NCI-H2029 treated with DMSO at 0.1 percent for 48 hours (cell line): Measurements from ENCODE around the gene EXOC6B.
"Not testable (repeated sequence)": the region's sequence is repeated elsewhere in the genome, so short reads cannot be mapped to it uniquely, and the experiment has no call there.

Experiments used
- DNase-seq: peaks from one replicate; lab custom pipeline; 2025; lab: John Stamatoyannopoulos, UW

The EXOC6B gene

DNA sequence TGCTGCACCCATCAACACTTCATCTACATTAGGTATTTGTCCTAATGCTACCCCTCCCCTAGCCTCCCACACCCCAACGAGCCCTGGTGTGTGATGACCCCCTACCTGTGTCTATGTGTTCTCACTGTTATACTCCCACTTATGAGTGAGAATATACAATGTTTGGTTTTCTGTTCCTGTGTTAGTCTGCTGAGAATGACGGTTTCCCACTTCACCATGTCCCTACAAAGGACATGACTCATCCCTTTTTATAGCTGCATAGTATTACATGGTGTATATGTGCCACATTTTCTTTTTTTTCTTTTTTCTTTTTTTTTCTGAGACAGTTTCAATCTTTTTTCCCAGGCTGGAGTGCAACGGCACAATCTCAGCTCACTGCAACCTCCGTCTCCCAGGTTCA, 394.1 kb downstream of the EXOC6B start:
- DNase-seq: no peak

DNA sequence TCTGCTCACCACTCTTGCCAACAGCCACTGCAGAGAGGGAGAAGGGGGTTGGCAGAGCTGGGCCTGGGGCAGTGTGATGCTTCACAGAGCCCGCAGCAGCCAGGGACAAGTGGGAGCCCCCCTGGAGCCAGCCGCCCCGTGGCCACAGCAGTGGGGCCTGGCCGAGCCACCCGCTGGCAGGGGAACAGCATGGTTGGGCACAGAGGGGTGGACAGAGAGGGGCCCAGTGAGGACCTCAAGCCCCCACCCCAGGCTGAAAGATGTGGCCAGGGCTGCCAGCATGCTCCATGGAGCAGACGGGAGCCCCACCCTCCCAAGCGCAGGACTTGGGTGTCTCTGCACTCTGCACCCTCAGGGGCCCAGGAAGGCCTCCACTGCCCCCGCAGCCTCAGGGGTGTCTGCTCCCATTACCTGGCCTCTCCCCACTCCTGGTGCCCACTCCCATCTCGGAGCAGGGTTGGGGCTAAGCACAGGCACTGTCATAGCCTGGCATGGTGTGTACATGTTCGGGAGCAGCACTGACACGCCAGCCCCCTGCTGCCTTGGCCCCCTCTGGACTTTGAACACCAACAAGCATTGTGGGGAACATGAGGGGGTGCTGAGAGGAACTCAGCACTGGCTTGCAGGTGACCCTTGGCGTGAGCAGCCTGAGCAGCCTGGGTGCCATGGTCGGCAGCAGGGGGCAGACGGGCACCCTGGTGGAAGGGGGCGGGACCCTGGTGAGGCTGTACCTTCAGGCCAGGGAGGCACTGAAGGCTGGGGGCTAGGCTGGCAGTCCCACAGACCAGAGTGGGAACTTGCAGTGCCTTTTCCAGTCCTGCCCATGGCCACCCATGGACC, 398.6 kb downstream of the EXOC6B start:
- DNase-seq: no peak

DNA sequence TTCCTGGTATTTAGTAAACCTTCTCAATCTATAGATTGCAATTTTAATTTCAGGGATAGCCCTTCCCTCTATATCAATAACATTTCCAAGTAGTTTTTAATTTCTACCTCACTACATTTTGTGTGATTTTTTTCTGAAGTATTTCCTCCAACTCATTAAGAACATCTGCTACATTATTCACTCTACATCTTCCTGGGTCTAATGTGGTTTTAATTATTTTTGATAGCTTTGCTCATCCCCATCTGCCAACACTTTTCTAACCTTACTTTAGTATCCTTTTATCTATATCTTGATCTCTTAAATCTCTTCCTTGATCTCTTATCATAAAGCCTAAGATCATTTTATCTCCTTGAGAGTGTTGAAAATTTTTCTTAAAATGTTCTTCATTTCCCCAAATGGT, 399.8 kb downstream of the EXOC6B start:
- no peak for DNase-seq

DNA sequence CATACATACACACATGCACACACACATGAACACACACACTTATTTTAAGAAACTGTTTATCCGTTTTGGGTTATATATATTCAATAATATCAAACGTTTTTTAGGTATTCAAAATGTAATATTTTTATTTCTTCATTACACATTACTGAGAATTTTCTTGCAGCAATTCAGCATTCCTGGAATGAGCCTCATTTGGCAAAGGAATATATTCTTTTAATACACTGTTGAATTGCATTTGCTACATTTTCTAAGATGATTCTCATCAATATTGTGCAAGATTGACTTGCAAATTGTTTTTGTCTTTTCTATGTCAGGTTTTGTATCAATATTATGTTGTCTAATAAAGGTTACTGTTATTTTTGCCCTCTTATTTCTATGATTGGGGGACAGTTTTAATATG, 402.1 kb downstream of the EXOC6B start:
- DNase-seq: no peak

DNA sequence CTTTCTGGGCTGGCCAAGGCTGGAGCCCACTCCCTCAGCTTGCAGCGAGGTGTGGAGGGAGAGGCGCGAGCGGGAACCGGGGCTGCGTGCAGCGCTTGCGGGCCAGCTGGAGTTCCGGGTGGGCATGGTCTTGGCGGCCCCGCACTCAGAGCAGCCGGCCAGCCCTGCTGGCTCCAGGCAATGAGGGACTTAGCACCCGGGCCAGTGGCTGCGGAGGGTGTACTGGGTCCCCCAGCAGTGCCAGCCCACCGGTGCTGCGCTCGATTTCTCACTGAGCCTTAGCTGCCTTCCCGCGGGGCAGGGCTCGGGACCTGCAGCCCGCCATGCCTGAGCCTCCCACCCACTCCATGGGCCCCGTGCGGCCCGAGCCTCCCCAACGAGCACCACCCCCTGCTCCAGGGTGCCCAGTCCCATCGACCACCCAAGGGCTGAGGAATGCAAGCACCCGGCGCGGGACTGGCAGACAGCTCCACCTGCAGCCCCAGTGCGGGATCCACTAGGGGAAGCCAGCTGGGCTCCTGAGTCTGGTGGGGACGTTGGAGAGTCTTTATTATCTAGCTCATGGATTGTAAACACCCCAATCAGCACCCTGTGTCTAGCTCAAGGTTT, 404.0 kb downstream of the EXOC6B start:
- DNase-seq: not testable (repeated sequence)

DNA sequence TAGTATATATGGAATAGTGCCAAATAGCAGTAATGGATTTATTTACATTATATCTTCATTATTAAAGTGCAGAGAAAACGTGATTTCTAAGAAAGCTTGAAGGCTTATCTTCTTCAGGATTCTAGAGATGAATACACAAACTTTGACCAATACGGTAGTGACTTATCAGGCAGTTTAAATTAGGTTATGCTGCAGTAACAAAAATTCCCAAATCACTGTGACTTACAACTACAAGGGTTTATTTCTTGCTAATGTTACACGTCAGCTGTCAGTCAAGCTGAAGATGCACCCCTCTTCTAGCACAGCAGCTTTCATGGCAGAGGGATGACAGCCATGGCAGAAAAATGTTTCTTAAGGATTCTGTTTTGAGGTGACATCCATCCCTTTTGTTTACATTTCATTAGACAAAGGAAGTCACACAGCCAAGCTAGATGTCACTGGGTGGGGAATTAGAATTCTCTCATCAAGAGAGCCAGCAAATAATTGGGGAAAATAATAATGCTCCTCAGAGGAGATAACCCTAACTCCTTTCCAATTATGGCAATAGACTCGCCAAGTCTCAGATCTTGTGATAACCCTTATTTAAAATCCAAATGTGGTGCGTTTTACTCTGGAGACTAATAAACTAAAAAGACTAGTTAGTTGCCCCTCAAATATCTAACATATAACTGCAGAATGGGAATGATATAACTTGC, 409.9 kb downstream of the EXOC6B start:
- no peak for DNase-seq

DNA sequence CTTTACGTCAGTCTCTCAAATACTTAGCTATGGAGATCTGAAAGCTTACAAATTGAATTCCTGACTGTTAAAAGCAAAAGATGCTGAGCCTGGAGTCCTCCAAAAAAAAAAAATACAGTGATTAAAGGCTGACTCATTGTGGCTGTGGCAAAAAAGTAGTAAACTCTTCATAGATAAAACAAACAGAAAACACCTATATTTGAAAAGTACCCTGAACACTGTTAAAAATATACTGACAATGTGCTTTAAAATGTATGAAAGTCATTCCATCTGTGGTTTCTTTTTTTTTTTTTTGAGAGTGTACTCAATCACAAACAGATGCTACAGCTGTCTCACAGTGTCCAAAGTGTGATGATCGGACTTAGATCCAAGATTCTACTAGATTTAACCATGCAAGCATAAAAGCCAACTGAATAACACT, 410.6 kb downstream of the EXOC6B start:
- no peak for DNase-seq

DNA sequence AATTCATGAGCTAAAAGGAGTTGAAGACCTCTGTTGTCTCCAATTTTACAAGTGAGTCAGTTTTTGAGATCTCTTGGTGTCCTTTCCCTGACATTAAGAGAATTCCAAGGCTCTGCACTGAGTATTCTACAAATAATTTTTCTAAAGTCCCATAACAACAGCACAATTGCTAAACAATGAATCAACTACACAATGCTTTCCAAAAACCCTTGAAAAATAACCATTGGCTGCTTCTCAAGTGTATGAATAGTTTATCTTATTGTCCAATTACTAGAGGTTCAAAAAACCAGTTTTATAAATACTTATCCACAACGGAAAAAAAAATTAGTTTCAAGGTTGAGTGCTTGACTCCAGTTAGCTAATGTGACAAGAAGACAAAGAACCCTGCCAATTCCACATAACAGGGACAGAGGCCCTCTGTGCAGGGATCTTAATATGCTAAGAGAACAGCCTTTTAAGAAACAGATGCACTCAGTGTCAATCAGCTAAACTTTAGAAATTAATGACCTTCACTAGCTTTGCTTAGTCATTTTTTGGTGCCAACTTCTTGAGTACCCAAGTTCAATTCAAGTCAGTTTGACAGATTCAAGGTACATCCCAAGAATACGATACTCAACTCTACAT, 411.6 kb downstream of the EXOC6B start:
- DNase-seq: no peak

DNA sequence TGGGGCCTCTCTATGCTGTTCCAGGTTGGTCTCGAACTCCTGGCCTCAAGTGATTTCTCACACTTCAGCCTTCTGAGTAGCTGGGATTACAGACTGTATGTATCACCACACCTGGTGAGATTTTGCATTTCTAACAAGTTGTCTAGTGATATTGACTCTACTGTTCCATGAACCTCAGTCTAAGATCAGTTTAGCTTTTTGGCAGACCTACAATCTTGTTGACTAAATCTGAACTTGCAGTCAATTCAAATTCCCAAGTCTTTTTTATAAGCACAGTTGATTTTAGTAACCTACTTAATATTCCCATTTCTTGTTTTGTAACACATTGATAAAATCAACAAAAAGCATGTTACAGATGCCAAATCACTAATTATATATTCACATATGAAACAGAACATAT, 412.1 kb downstream of the EXOC6B start:
- DNase-seq: no peak

DNA sequence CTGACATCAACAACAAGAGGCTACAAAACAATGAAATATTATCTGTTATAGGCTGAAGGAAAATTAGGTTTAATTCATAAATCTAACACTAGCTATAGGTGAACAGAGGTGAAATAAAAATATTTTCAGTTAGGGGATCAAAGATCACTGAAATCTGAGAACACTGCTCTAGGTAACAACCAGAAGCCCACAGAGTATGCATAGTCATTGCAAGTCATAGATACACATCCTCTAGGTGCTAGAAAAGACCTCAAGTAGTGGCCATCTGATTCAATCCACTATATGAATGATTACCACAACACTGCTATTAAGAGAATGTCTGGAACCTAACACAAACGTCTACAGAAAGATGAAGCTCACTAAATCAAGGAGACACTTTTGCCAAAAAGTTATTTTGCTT, 413.6 kb downstream of the EXOC6B start:
- DNase-seq: no peak

DNA sequence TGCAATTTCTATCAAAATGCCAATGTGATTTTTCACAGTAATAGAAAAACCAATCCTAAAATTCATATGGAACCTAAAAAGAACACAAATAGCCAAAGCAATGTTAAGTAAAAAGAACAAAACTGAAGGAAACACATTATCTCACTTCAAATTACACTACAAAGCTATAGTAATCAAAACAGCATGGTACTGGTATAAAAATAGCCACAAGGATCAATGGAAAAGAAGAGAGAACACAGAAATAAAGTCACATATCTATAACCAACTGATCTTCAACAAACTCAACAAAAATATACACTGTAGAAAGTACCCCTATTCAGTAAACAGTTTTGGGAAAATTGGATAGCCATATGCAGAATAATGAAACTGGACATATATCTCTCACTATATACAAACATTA, 426.0 kb downstream of the EXOC6B start:
- DNase-seq: no peak

DNA sequence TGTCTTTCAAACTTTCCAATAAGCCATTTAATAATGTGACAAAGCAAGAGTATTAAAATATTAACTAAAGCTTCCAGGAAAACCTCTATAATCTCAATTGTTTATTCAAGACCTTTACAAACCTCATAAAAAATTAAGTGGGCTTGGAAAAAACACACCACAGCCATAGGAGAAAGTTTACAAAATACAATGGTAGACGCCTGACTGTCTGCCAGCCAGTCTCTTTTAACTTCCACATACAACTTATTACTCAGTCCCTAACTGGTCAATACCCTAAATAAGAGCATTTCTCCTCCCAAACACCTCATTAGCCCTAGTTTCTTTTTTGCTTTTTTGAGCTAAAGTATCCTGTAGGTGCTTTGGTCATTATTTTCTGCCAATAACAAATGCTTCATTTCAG, 430.7 kb downstream of the EXOC6B start:
- no peak for DNase-seq

DNA sequence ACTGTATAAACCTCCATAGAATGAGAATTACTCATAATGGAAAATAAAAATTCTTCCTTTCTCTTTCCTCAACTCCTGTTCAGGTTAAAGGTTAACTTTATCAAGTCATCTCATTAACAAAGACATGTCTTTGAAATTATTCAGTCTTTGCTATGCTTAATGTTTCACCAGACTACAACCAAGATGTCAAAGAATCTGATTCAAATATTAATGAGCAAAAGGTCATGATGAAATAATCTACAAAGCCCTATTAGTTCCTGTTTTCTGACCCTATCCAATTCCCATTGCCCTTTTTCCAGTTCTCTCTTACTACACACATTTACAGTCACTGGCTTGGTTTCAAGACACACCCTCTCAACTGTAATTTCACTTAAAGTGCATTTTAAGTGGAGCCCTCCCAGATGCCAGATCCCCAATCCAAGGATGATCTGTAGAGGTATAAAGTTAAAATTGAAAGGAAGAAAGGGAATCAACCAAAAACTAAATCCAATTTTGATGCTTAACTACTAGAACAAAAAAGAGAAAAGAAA, 431.2 kb downstream of the EXOC6B start:
- no peak for DNase-seq

DNA sequence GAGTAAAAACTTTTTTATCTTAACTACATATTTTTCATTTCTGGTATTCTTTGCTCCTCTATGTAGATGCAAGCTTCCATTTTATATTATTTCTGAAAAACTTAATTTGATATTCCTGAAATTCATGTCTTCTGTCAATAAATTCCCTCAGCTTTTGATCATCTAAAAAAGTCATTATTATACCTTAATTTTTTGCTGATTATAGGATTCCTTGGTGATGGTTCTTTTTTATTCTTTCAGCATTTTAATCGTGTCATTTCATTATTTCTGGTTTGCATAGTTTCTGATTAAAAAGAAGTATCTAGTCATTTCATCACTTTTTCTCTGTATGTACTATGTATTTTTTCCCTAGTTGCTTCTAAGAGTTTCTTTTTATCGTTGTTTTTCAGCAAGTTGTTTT, 436.4 kb downstream of the EXOC6B start:
- no peak for DNase-seq

DNA sequence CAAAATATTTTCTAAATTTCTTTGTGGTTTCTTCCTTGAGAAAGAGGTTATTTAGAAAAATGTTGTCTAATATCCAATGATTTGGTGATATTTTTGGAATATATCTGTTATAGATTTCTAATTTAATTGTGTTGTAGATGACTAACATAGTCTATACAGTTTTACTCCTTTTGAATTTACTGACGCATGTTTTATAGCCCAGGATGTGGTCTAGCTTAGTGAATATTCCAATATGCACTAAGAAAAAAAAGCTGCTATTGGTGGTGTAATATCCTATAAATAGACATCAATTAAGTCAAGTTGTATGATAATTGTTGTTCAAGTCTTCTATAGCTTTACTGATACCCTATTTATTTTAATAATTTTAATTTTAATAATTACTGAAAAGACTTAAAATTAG, 437.6 kb downstream of the EXOC6B start:
- DNase-seq: no peak

DNA sequence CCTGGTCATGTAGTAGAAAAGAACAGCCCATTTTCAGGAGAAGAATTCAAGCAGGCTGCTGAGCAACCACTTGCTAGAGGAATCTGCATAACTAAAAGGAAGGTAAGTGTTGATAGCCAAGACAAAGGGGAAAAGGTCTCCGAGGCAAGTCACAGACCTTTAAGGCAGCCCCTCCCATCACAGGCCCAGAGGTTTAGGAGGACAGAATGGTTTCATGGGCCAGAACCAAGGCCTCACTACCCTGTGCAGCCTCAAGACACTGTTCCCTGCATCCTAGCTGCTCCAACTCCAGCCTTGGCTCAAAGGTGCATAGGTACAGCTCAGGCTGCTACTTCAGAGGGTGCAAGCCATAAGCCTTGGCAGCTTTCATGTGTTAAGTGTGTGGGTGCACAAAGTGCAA, 439.5 kb downstream of the EXOC6B start:
- no peak for DNase-seq

DNA sequence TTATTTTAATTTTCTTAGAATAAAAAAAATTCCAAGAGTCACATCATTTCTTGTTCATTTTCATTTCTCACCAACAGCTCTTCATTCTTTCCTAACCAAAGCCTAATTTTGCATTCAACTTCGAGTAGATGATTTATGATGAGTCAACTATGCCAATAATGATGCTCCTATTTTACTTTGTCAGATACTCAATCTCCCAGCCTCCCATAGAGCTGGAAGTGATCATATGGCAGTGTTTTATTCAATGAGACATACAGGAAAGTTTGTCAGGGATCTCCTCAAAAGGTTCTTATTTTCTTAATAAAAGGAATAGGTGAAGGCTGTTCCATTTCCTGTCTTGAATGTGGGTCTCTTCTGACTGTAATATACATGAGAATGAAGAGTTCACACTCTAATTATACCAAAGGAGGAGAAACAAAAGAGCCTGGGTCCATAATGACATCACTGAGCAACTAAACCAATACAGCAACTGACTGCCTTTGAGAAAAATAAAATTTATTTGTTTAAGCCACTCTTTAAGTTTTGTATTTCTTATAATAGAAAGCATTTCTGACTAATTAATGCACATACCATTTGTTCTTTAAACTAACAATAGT, 447.0 kb downstream of the EXOC6B start:
- DNase-seq: no peak

DNA sequence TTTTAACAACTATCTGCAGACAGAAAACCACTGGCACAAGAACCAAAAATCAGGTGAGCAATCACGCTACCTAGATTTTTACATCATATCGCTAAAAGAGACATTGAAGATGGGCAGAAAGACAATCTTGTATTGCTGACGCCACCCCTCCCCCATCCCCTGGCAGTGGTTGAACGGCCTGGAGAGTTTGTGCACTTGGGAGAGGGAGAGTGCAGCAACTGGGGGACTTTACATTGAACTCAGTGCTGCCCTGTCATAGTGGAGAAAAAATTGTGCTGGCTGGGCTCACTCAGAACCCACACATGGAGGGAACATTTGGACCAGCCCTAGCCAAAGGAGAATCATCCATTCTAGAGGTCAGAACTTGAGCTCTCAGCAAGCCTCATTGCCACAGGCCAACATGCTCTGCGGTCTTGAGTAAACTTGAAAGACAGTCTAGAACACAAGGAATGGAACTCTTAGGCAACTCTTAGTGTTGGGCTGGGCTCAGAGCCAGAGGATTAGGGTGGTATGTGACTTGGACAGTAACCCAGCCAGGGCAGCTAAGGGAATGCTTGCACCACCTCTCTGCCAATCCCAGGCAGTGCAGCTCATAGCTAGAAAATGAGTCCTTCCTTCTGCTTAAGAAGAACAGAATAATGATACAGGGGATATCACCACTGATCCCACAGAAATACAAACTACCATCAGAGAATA, 458.2 kb downstream of the EXOC6B start:
- no peak for DNase-seq

DNA sequence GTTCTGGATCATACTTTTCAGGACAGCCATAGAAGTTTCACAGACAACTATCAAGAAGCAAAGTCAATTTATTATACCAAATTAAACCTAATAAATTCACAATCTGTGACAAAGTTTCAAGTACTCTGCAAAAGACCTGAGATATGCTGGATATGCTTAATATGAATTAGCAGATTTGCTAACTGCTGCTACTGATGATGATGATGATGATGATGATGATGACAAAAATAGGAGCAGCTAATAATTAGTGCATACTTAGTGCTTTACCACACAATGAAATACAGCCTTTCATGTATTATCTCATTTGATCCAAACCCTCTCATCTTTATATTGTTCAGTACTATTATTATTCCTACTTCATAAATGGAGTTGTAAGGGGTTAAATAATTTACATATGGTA, 462.4 kb downstream of the EXOC6B start:
- no peak for DNase-seq

DNA sequence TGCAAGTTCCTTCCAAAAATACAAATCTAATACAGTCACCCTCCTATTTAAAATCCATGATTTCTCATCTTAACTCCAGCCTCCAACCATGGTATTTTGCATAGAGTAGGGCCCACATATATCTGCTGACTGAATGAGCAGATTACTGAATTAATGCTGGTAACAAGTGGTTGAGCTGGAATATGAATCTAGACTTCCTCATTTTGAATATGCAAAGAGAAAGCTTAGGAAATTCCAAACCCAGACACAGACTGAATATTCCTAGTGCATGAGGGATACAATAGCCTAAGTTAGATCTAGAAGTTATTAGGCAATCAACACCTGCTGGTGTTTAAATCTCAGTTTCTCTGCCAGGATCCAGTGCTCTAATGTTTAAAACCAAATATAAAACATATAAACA, 463.1 kb downstream of the EXOC6B start:
- DNase-seq: no peak

DNA sequence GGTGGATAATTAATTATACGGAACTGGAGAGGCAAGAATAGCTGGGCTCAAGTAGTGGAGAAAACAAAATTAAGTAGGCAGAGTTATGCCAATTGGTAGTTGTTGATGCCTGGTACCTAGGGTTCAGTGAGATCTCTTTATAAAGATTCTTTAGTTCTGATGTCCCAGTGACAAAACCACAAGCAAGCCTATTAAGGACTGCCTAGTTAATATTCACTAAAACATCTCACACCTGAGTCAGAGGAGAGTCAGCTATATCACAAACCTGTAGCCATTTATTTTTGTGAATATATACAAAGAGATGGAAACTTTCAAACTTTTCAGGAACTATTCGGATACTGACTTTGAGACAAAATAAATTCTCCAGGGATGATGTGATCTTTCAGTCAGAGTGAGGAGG, 464.3 kb downstream of the EXOC6B start:
- DNase-seq: no peak

DNA sequence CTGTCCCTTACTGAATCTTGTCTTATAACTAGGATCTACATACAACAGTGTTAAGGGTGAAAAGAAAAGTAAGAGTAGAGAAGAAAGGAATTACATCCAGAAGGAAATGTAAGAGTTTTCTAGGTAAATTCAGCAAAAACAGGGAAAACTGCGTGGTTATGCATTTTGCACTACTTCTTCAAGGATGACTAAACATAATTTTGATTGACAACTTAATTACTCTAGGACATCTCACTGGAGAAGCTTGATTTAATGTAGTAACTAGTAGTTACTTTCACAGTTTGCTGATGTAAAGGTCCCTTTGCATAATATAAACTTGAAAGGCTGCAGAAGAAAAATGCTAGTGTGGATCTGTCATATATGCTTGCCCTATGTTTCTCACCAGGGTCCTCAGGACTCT, 464.8 kb downstream of the EXOC6B start:
- no peak for DNase-seq
